Placental epithelial cell (primary cell): ENCODE data around the gene LRP10. TPM values are rescaled to one million over a fixed set of nuclear protein-coding genes. Genes with fewer than 3 reads are reported as not detected.

Experiments
- small RNA-seq: library from RNA; depleted of rRNA; stranded (forward); fragments of <200 nt; gene quantifications from one replicate; pipeline ENCODE3, GENCODE V24; 2012
- total RNA-seq: library from RNA; depleted of rRNA; stranded (reverse); fragments of >200 nt; gene quantifications from 2 replicates; pipeline ENCODE4 v1.2.3, GENCODE V29; 2012

LRP10 gene
- total RNA-seq = 77.7 and 107 TPM in 2 replicates

DNA sequence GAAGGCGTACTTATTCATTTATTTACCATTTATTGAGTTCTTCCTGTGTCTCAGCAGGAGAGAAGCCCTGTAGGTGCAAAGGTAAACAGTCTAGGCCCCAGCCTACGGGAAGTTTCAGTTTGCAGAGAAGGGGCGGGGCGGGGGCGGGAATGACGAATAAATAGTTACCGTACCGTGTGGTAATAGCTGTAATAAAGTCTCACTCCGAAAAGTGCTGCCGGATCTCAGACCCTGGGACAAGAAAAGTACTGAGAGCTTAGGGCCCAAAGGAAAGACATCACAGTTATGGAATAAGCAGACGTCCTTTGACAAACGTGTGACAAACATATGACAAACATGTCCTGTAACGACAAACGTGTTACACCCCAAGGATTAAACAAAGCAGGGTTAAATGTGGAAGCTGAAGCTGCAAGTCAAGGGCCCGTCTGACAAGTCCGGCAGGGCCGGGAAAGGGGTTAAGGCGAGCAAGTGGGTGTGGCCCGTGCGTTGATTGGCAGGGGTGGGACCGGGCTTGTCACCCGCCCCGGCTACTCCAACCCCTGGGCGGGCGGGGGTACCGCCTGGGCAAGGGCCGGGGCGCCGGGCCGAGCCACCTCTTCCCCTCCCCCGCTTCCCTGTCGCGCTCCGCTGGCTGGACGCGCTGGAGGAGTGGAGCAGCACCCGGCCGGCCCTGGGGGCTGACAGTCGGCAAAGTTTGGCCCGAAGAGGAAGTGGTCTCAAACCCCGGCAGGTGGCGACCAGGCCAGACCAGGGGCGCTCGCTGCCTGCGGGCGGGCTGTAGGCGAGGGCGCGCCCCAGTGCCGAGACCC lies at the start of gene LRP10:
LRP10 (plus strand) TSS at position 517 of the 809 bp plus-strand sequence. CDS start 564 bp downstream, outside the sequence.

GRCh38 chr14:22829661-22830442 lies 41.7 kb upstream of the LRP10 start, which contains the start of gene MRPL52:
MRPL52 (plus strand) TSS chr14:22829887; CDS start chr14:22829913, 26 bp downstream.

GRCh38 chr14:22836301-22837113 lies 35.0 kb upstream of the LRP10 start, which contains the start of gene MMP14:
MMP14 (plus strand) TSS chr14:22836585; CDS start chr14:22836818, 233 bp downstream.

DNA sequence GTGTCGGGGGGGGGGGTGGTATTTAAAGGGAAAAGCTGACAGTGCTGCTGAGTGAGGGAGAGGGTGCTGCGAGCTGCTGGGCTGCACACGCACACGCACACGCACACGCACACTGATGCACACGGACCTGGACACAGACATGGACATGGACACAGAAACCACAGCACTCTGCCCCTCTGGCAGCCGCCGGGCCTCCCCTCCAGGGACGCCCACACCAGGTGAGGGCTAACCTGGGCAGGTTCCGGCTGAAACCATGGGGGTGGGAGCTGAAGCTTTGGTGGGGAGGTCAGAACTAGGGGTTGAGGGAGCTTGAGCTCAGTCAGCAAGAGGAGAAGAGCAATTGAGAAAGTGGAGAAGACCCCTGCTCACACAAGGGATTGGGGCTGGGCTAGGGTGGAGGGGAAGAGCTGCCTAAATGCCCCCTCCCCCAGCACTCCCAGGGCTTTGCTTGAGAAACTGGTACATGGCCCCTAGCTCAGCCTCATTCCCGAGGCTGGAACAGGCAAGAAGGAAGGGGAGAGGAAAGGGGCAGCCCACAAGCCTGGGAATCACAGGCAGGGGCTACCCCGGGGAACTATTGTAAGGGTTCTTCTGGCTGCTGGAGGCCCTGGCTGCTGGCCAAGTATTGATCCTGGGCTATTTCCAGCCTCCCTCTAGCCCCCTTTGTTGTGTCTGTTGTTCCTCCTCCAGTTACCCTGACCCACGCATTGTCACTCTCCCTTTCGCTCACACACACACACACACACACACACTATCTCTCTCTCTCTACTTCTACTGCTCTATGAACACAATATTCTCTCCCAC lies 11.8 kb downstream of the LRP10 start, which contains the start of gene REM2:
REM2 (plus strand) TSS at position 50 of the 804 bp plus-strand sequence; CDS start at position 116, 66 bp downstream.

GRCh38 chr14:22918804-22919600 lies 47.5 kb downstream of the LRP10 start, which contains the start of gene RBM23:
RBM23 (minus strand) TSS chr14:22919149.

DNA sequence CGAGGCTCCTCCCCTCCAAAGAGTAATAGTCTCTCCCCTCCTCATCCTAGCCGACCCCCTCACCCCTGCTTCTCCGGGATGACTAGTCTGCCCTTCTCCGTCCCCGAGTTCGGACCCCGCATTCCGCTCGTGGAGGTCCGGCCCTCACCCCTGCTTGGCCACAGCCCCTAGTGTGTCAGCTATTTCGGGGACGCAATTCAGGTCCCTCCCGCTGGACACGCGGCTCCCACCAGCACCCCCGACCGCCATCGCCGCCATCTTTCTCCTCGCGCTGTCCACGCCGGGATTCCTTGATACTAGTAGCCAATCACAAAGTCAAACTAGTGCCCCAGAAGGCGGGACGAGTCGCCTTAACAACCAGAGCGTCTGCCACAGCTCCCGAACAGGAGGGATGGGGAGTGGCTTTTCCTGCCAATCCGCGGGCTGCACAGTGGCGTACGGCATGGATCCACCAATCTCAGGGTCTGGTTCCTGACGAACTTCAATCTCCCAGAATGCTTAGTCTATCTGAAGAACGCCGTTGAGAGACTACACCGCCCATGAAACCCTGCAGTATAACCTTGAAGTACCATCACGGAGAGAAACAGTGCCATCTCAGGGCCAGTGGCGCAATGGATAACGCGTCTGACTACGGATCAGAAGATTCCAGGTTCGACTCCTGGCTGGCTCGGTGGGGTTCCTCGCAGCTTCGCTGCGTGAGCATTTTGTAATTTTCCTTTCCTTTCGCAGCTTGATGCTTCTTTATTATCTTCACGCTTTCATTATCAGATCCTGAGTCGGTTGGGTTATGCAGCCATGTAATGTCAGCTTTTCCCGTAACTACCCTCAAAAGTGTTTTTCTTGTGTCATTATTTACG lies 57.8 kb downstream of the LRP10 start, which contains the start of gene PRMT5:
PRMT5 (minus strand) TSS at position 273 of the 857 bp plus-strand sequence; CDS start at position 258, 15 bp downstream.

Small RNA genes within 50 kb of the gene (small RNA-seq; reads per million reads assigned to genes)
- gene RF00019 = not detected

Other genes with a start within 250 kb of the LRP10 start
- not detected in 2 replicates for gene OR6J1, start 227.4 kb upstream of the LRP10 start, total RNA-seq
- 52.7 and 69.9 TPM in 2 replicates for gene OXA1L, start 105.1 kb upstream of the LRP10 start, total RNA-seq
- 3.5 and 28.5 TPM in 2 replicates for gene SLC7A7, start 56.3 kb upstream of the LRP10 start, total RNA-seq
- gene MRPL52, start 41.9 kb upstream of the LRP10 start, total RNA-seq = 36.9 and 64.4 TPM in 2 replicates
- gene MMP14, start 35.2 kb upstream of the LRP10 start, total RNA-seq = 92.7 and 162 TPM in 2 replicates
- gene REM2, start 11.5 kb downstream of the LRP10 start, total RNA-seq = 0.39 TPM in 1 of 2 replicates, not detected in the other
- gene RBM23, start 47.4 kb downstream of the LRP10 start, total RNA-seq = 79.3 and 117 TPM in 2 replicates
- 50.6 and 88.8 TPM in 2 replicates for gene PRMT5, start 57.6 kb downstream of the LRP10 start, total RNA-seq
- 36.1 and 69.9 TPM in 2 replicates for gene HAUS4, start 85.3 kb downstream of the LRP10 start, total RNA-seq
- gene AJUBA, start 110.8 kb downstream of the LRP10 start, total RNA-seq = 31.0 and 70.4 TPM in 2 replicates
- gene C14orf93, start 138.4 kb downstream of the LRP10 start, total RNA-seq = 22.4 and 23.3 TPM in 2 replicates
- gene PSMB5, start 163.2 kb downstream of the LRP10 start, total RNA-seq = 157 and 196 TPM in 2 replicates
- gene PSMB11, start 170.5 kb downstream of the LRP10 start, total RNA-seq = not detected in 2 replicates
- 4.7 and 6.7 TPM in 2 replicates for gene CDH24, start 185.8 kb downstream of the LRP10 start, total RNA-seq
- gene ACIN1, start 223.4 kb downstream of the LRP10 start, total RNA-seq = 77.8 and 103 TPM in 2 replicates
- 32.4 and 34.2 TPM in 2 replicates for gene C14orf119, start 223.8 kb downstream of the LRP10 start, total RNA-seq
- not detected in 2 replicates for gene CIROP, start 233.2 kb downstream of the LRP10 start, total RNA-seq
- gene CEBPE, start 247.5 kb downstream of the LRP10 start, total RNA-seq = not detected in 2 replicates